Smooth muscle cell (in vitro differentiated cells): Measurements from ENCODE around the gene FBXO10. TPM values are rescaled to one million over a fixed set of nuclear protein-coding genes. Genes with fewer than 3 reads are reported as not detected.

Source experiments
- DNase-seq: peaks from one replicate; lab custom pipeline; 2025; ENCODE audit not compliant: unreplicated experiment; lab: John Stamatoyannopoulos, UW
- H2AFZ ChIP-seq: fragments of 200-600 bp; sonication (generic); 2 replicates; pipeline ENCODE4 v1.6.0; 2016; ENCODE audit warnings: antibody characterized with exemption, low read depth, mild to moderate bottlenecking
- H3F3A ChIP-seq: fragments of 200-600 bp; sonication (generic); 2 replicates; pipeline ENCODE4 v1.6.0; 2017; ENCODE audit warnings: antibody characterized with exemption, low read depth
- H3K27ac ChIP-seq: fragments of 200-600 bp; sonication (generic); 2 replicates; pipeline ENCODE4 v1.5.1; 2016; ENCODE audit warnings: low read depth, mild to moderate bottlenecking
- H3K27me3 ChIP-seq: fragments of 200-600 bp; sonication (generic); 2 replicates; pipeline ENCODE4 v1.6.1; 2016; ENCODE audit warnings: low read depth, mild to moderate bottlenecking
- H3K36me3 ChIP-seq: fragments of 200-600 bp; sonication (generic); 2 replicates; pipeline ENCODE4 v1.5.1; 2016; ENCODE audit warnings: low read depth
- H3K4me1 ChIP-seq: fragments of 200-600 bp; sonication (generic); 2 replicates; pipeline ENCODE4 v1.5.1; 2016; ENCODE audit warnings: low read depth
- H3K4me2 ChIP-seq: fragments of 200-600 bp; sonication (generic); 2 replicates; pipeline ENCODE4 v1.6.0; 2016; ENCODE audit warnings: mild to moderate bottlenecking
- H3K4me3 ChIP-seq: fragments of 200-600 bp; sonication (generic); 2 replicates; pipeline ENCODE4 v1.5.1; 2016; ENCODE audit warnings: mild to moderate bottlenecking
- H3K79me2 ChIP-seq: fragments of 200-600 bp; sonication (generic); 2 replicates; pipeline ENCODE4 v1.6.0; 2016; ENCODE audit warnings: low read depth, mild to moderate bottlenecking
- H3K9ac ChIP-seq: fragments of 200-600 bp; sonication (generic); 2 replicates; pipeline ENCODE4 v1.6.0; 2016; ENCODE audit warnings: low read depth
- H3K9me3 ChIP-seq: fragments of 200-600 bp; sonication (generic); replicated peaks from 2 replicates; pipeline ENCODE4 v1.5.1; 2016; ENCODE audit warnings: low read depth
- H4K20me1 ChIP-seq: fragments of 200-600 bp; sonication (generic); 2 replicates; pipeline ENCODE4 v1.6.0; 2016; ENCODE audit warnings: low read depth
- WGBS: methylation state at CpG from one replicate; pipeline ENCODE4 v1.1.7; 2016; ENCODE audit warnings: low lambda C conversion rate; 5-methylcytosine and 5-hydroxymethylcytosine counted together
- polyA plus RNA-seq: library from polyadenylated mRNA; unstranded; fragments of >200 nt; fragmentation: Nextera tagmentation; extraction: Ambion mirVana; gene quantifications from 2 replicates; pipeline ENCODE4 v1.2.1, GENCODE V29; 2016
- total RNA-seq: library from RNA; depleted of rRNA; stranded (reverse); fragments of >200 nt; gene quantifications from 2 replicates; pipeline ENCODE4 v1.2.3, GENCODE V29; 2014
- TF ChIP-seq, protein P1 (sequence below): fragments of 200-600 bp; sonication (generic); IDR thresholded peaks from 2 replicates; pipeline ENCODE4 v1.5.1; 2017; ENCODE audit warnings: borderline replicate concordance, mild to moderate bottlenecking, antibody characterized with exemption; ENCODE audit not compliant: insufficient read depth, poor library complexity, severe bottlenecking

Gene FBXO10
- total and polyA plus RNA-seq, 2 experiments from 2014 or later, result 3.5 to 7.0 TPM

DNA sequence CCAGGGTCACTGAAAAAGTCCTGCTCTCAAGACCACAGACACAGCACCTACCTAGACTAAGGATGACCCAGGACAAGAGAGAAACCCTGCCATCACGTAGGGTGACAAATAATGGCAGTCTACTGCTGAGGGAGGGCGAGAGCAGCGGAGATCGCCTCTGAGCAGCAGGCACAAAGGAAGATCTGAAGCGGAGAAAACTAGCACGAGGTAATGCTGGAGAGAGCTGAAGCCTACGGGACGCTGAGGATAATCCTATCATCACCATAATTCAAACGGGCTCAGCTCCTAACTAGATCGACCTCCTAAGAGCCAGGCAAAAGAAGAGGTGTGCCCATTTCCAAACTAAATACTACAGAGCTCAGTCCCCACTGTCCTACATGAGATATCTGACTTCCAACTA lies 41.3 kb downstream of the FBXO10 start:
- no peaks in the 10 kb centered on the region for H3F3A ChIP-seq
- H4K20me1 ChIP-seq, result no peaks in the 10 kb centered on the region
- no peaks in the 10 kb centered on the region for H3K36me3 ChIP-seq
- TF ChIP-seq, protein P1, sequence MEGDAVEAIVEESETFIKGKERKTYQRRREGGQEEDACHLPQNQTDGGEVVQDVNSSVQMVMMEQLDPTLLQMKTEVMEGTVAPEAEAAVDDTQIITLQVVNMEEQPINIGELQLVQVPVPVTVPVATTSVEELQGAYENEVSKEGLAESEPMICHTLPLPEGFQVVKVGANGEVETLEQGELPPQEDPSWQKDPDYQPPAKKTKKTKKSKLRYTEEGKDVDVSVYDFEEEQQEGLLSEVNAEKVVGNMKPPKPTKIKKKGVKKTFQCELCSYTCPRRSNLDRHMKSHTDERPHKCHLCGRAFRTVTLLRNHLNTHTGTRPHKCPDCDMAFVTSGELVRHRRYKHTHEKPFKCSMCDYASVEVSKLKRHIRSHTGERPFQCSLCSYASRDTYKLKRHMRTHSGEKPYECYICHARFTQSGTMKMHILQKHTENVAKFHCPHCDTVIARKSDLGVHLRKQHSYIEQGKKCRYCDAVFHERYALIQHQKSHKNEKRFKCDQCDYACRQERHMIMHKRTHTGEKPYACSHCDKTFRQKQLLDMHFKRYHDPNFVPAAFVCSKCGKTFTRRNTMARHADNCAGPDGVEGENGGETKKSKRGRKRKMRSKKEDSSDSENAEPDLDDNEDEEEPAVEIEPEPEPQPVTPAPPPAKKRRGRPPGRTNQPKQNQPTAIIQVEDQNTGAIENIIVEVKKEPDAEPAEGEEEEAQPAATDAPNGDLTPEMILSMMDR, result no peak
- no peaks in the 10 kb centered on the region for H3K27me3 ChIP-seq
- WGBS, result 94% methylated on average over 10 of the region's 10 CpGs
- H3K79me2 ChIP-seq, result no peaks in the 10 kb centered on the region
- H3K27ac ChIP-seq, result no peak overlapping the region
- H3K9me3 ChIP-seq, result no peaks in the 10 kb centered on the region
- H2AFZ ChIP-seq, result no peak overlapping the region
- no peak for DNase-seq
- no peak overlapping the region for H3K4me2 ChIP-seq
- no peak overlapping the region for H3K4me3 ChIP-seq
- H3K4me1 ChIP-seq, result no peaks in the 10 kb centered on the region
- no peak overlapping the region for H3K9ac ChIP-seq

DNA sequence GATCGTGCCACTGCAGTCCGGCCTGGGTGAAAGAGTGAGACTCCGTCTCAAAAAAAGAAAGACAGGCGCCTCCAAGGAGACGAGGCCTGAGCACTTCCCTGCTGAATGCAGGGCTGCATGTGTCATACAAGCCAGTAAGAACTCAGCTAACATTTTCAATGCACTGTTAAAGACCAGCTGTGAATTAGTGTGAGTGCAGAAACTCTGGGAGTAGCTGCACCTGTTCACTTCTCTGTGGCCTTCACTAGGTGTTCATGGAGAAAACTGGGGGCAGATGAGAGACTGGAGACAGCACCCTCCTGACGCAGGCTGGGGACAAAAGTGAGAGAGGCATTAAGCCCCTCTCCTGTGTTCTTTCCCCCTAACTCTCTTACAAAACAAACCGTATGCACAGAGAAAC lies 41.8 kb downstream of the FBXO10 start:
- no peak overlapping the region for H3K4me2 ChIP-seq
- H2AFZ ChIP-seq, result no peak overlapping the region
- H3K79me2 ChIP-seq, result no peaks in the 10 kb centered on the region
- no peaks in the 10 kb centered on the region for H3K9me3 ChIP-seq
- no peaks in the 10 kb centered on the region for H3K27me3 ChIP-seq
- H3K9ac ChIP-seq, result no peak overlapping the region
- no peak for DNase-seq
- WGBS, result 98% methylated on average over 7 of the region's 7 CpGs
- no peaks in the 10 kb centered on the region for H4K20me1 ChIP-seq
- H3K27ac ChIP-seq, result no peak overlapping the region
- H3F3A ChIP-seq, result no peaks in the 10 kb centered on the region
- TF ChIP-seq, protein P1, result no peak
- no peaks in the 10 kb centered on the region for H3K4me1 ChIP-seq
- H3K4me3 ChIP-seq, result no peak overlapping the region
- no peaks in the 10 kb centered on the region for H3K36me3 ChIP-seq

DNA sequence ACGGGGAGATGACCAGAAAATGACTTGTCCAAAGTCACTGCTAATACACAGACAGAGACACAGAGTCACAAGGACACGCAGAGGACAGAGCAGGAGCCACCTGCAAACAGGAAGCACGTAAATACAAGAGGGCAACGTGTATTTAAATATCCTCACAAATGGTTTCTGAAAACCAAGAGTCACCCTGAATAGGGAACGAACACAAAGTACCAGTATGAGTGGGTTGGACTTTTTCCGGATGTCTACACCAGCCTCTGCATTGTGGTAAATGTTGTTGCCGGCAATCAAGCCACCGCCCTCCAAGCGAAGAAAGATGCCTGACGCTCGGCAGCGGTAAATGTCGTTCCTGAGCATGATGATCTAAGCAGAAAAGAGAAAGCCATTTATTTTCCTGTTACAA lies 44.5 kb downstream of the FBXO10 start:
- H3K9me3 ChIP-seq, result no peaks in the 10 kb centered on the region
- 97% methylated on average over 13 of the region's 13 CpGs for WGBS

More for the DNA sequence above, 44.5 kb downstream of the FBXO10 start:
- no peak overlapping the region for H3K4me2 ChIP-seq
- H3K79me2 ChIP-seq, result no peaks in the 10 kb centered on the region
- no peaks in the 10 kb centered on the region for H3K4me1 ChIP-seq
- H3K9ac ChIP-seq, result no peak overlapping the region
- H3K36me3 ChIP-seq, result no peaks in the 10 kb centered on the region
- no peak overlapping the region for H2AFZ ChIP-seq
- H3F3A ChIP-seq, result no peaks in the 10 kb centered on the region
- no peak overlapping the region for H3K4me3 ChIP-seq
- TF ChIP-seq, protein P1, result no peak
- no peaks in the 10 kb centered on the region for H3K27me3 ChIP-seq
- H4K20me1 ChIP-seq, result no peaks in the 10 kb centered on the region
- no peak overlapping the region for H3K27ac ChIP-seq
- no peak for DNase-seq
